ENCODE measurements around the gene DNAJA3.

The DNAJA3 gene

DNA sequence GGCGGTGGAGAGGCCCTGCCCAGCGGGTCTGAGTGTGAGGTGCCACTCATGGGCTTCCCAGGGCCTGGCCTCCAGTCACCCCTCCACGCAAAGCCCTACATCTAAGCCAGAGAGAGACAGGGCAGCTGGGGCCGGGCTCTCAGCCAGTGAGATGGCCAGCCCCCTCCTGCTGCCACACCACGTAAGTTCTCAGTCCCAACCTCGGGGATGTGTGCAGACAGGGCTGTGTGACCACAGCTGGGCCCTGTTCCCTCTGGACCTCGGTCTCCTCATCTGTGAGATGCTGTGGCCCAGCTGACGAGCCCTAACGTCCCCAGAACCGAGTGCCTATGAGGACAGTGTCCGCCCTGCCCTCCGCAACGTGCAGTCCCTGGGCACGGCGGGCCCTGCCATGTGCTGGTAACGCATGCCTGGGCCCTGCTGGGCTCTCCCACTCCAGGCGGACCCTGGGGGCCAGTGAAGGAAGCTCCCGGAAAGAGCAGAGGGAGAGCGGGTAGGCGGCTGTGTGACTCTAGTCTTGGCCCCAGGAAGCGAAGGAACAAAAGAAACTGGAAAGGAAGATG lies 42.8 kb upstream of the DNAJA3 start:
- no peak overlapping the region for H3K4me3 ChIP-seq (ENCODE audit: low read depth in 1 of 2, low read length in 2 of 2)
- peaks cover 5% of the 10 kb centered on the region for H3K36me3 ChIP-seq (ENCODE audit: insufficient read depth, low read length)
- no peak overlapping the region for H3K27ac ChIP-seq (ENCODE audit: low read depth, low read length)
- no peak overlapping the region for H3K9ac ChIP-seq (ENCODE audit: low read length)
- peaks cover 8% of the 10 kb centered on the region for H3K4me1 ChIP-seq (ENCODE audit: insufficient read depth, low read length)
- H3K27me3 ChIP-seq (ENCODE audit: control insufficient read depth in 1 of 2, insufficient read depth in 2 of 2, low read length in 2 of 2), result no peaks in the 10 kb centered on the region
- no peaks in the 10 kb centered on the region for H3K9me3 ChIP-seq (ENCODE audit: low read length)

DNA sequence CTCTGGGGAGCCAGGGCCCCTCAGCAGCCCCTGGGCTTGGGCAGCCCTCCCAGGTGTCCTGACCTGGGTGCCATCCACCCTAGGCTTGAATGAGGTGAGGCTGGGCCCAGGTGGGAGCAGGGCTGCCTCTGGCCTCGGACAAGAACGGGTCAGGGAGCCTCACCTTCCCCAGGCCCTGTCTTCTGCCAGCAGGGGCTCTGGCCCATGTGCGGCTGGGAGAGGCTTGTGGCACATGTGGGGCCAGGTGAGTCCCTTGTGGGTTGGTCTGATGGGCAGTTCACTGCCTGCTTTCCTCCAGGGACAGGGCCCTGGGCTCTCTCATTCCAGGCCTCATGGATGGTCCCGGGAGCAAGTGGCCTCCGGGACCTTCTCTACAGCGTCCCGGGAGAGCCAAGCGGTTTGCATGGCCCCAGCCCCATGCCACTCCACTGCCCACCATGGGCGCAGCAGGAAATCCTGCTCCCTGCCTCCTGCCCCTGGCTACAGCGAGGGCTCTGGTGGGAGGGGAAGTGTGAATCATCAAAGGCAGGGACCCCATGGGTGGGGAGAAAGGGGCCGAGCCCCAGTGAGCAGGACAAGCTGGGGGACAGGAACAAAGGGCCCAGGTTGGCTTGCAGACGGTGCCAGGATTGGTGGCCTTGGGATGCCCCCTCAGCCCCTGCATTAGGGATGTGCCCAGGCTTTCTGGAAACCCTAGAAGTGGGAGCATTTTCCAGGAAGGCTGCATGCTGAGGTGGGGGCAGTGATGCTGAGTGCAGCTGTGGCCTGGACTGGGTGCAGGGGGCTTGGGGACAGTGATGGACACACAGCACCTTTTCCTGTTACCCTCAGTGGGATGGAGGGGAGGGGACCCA lies 41.9 kb upstream of the DNAJA3 start:
- H3K4me3 ChIP-seq (ENCODE audit: low read depth in 1 of 2, low read length in 2 of 2), result no peak overlapping the region
- no peak overlapping the region for H3K9ac ChIP-seq (ENCODE audit: low read length)
- H3K4me1 ChIP-seq (ENCODE audit: insufficient read depth, low read length), result peaks cover 8% of the 10 kb centered on the region
- H3K9me3 ChIP-seq (ENCODE audit: low read length), result no peaks in the 10 kb centered on the region
- peaks cover 5% of the 10 kb centered on the region for H3K36me3 ChIP-seq (ENCODE audit: insufficient read depth, low read length)
- H3K27ac ChIP-seq (ENCODE audit: low read depth, low read length), result no peak overlapping the region
- H3K27me3 ChIP-seq (ENCODE audit: control insufficient read depth in 1 of 2, insufficient read depth in 2 of 2, low read length in 2 of 2), result no peaks in the 10 kb centered on the region

DNA sequence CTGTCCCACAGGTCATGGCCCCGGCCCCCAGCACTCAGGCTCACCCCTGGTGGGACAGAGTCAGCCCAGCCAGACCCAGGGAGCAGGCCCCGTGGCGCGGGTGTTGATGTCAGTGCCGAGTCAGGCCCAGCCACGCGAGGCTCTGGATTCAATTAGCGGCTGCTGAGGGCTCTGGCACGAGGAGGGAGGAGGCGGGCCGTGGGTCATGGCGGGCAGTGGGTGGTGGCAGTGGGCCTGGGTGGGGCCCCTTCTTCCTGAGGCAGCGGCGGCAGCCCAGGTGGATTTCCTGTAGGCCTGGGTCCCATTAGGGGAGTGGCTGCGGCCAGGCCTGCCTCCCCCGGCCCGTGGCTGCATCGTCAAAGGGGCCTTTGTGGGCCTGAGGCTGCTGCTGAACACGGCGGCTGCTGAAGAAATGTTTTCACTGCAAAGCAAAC lies 41.1 kb upstream of the DNAJA3 start:
- no peaks in the 10 kb centered on the region for H3K27me3 ChIP-seq (ENCODE audit: control insufficient read depth in 1 of 2, insufficient read depth in 2 of 2, low read length in 2 of 2)
- no peak overlapping the region for H3K9ac ChIP-seq (ENCODE audit: low read length)
- H3K27ac ChIP-seq (ENCODE audit: low read depth, low read length), result no peak overlapping the region
- H3K4me1 ChIP-seq (ENCODE audit: insufficient read depth, low read length), result peaks cover 8% of the 10 kb centered on the region
- peaks cover 5% of the 10 kb centered on the region for H3K36me3 ChIP-seq (ENCODE audit: insufficient read depth, low read length)
- no peak overlapping the region for H3K4me3 ChIP-seq (ENCODE audit: low read depth in 1 of 2, low read length in 2 of 2)
- no peaks in the 10 kb centered on the region for H3K9me3 ChIP-seq (ENCODE audit: low read length)

DNA sequence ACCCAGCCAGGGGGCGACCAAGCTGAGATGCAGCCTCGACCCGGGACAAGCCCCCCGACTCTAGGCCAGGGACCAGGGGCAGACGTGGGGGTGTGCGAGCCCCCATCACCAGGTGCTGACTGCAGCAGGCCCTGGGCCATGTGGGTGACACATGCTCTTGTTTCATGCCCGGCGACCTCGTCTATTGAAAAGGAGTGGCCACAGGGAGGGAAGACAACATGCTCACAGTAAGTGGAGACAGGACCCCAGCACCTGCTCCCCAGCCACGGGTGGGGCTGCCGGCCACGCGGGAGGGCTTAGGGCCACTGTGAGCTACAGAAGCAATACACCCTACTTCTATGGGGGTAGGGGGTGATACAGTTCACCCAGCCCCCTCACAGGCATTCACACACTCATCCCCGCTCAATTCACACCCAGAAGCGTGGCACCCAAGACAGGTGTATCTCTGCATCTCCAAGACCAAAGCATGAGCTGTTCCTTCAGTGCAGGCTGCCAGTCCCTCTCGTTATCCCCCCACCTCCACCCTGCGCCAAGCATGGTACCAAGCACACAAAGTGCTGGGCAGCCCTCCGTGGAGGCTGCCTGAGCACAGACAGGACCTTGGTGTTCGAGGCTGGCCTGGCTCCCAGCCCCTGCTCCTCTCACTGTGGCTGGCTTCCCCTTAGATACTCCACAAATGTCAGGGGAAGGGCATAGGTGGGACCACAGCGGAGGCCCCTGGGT lies 40.4 kb upstream of the DNAJA3 start:
- Histone ChIP-seq H3K27ac (ENCODE audit: low read depth, low read length) (no peak overlapping the region), H3K9me3 (ENCODE audit: low read length) (no peaks in the 10 kb centered on the region), H3K4me3 (ENCODE audit: low read depth in 1 of 2, low read length in 2 of 2) (no peak overlapping the region), H3K27me3 (ENCODE audit: control insufficient read depth in 1 of 2, insufficient read depth in 2 of 2, low read length in 2 of 2) (no peaks in the 10 kb centered on the region), H3K4me1 (ENCODE audit: insufficient read depth, low read length) (peaks cover 5% of the 10 kb centered on the region), H3K9ac (ENCODE audit: low read length) (no peak overlapping the region), H3K36me3 (ENCODE audit: insufficient read depth, low read length) (peaks cover 5% of the 10 kb centered on the region)

DNA sequence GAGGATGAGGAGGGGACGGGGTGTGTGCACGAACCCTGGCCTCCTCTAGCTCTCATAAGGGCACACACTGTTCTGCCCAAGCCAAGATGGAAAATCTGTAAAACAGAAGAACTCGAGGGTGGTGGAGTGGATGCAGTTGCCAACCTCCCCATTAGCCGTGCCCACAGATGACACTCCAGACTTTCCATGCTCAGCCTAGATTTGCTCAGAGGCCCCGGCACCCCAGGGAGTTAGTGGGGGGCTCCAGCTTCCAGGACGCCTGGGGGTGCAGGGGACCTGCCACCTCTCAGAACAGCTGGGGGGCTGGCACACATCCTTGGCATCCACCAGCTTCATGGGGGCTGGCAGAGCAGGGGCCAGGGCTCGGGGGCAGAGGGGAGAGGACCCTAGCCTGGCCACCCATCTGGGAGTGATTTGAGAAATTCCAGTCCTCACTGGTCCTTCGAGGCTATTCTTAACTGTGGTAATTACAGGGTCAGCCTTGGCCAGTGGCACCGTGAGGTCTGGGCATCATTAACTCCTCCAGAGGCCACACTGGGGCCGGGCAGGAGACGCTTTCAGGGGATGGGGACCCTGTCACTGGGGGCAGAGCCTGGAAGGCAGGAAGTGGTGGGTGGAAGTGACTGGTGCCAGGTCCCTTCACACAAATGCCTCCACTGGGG lies 39.7 kb upstream of the DNAJA3 start:
- peaks cover 5% of the 10 kb centered on the region for H3K36me3 ChIP-seq (ENCODE audit: insufficient read depth, low read length)
- no peak overlapping the region for H3K4me3 ChIP-seq (ENCODE audit: low read depth in 1 of 2, low read length in 2 of 2)
- no peak overlapping the region for H3K27ac ChIP-seq (ENCODE audit: low read depth, low read length)
- no peak overlapping the region for H3K9ac ChIP-seq (ENCODE audit: low read length)
- no peaks in the 10 kb centered on the region for H3K9me3 ChIP-seq (ENCODE audit: low read length)
- no peaks in the 10 kb centered on the region for H3K27me3 ChIP-seq (ENCODE audit: control insufficient read depth in 1 of 2, insufficient read depth in 2 of 2, low read length in 2 of 2)
- no peaks in the 10 kb centered on the region for H3K4me1 ChIP-seq (ENCODE audit: insufficient read depth, low read length)

DNA sequence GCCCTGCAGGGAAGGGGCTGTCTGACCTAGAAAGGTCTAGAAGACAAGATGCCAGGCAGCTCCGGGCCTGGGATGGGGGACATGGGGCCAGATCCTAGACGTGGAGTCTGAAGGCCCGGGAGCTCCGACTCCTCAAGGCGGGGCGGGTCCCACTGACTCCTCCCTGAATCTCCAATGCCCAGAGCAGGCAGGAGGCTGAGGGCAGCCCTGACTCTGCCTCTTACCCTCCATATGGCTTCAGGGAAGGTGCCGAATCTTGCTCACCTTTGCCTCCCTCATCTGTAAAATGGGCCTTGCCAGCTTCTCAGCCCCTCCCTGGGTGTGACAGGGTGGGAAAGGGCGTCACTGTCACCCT lies 39.2 kb upstream of the DNAJA3 start:
- H3K27me3 ChIP-seq (ENCODE audit: control insufficient read depth in 1 of 2, insufficient read depth in 2 of 2, low read length in 2 of 2), result no peaks in the 10 kb centered on the region
- H3K4me1 ChIP-seq (ENCODE audit: insufficient read depth, low read length), result no peaks in the 10 kb centered on the region
- H3K9ac ChIP-seq (ENCODE audit: low read length), result no peak overlapping the region
- H3K9me3 ChIP-seq (ENCODE audit: low read length), result no peaks in the 10 kb centered on the region
- peaks cover 5% of the 10 kb centered on the region for H3K36me3 ChIP-seq (ENCODE audit: insufficient read depth, low read length)
- H3K4me3 ChIP-seq (ENCODE audit: low read depth in 1 of 2, low read length in 2 of 2), result no peak overlapping the region
- no peak overlapping the region for H3K27ac ChIP-seq (ENCODE audit: low read depth, low read length)

DNA sequence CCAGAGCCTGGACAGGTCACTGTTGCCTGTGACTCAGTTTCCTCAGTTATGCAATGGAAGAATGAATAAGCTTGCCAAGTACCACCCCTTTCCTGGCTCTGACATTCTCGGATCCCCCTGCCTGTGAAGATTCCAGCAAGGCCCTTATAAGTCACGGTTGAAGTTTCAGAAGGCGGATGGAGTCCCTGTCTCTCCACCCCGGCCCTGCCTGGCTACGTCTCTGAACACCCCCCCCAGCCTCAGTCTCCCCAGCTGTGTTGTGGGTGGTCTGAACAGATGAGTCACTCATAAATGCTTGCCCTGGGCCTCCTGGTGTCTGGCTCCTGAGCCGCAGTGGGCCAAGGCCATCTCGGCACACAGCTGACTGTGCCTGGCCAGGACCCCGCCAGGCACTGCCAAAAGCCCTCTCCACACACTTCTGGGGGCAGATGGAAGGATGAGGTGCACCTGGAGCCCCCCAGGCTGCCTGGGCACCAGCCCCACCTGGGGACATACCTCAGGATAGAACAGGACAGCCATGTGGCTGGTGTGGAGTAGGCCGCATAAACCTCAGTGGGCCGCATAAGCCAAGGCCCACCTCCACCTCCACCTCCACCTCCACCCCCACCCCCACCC lies 38.6 kb upstream of the DNAJA3 start:
- Histone ChIP-seq H3K4me3 (ENCODE audit: low read depth in 1 of 2, low read length in 2 of 2) (no peak overlapping the region), H3K27me3 (ENCODE audit: control insufficient read depth in 1 of 2, insufficient read depth in 2 of 2, low read length in 2 of 2) (no peaks in the 10 kb centered on the region), H3K9me3 (ENCODE audit: low read length) (no peaks in the 10 kb centered on the region), H3K9ac (ENCODE audit: low read length) (no peak overlapping the region), H3K27ac (ENCODE audit: low read depth, low read length) (no peak overlapping the region), H3K36me3 (ENCODE audit: insufficient read depth, low read length) (peaks cover 5% of the 10 kb centered on the region), H3K4me1 (ENCODE audit: insufficient read depth, low read length) (peaks cover under 1% of the 10 kb centered on the region)

DNA sequence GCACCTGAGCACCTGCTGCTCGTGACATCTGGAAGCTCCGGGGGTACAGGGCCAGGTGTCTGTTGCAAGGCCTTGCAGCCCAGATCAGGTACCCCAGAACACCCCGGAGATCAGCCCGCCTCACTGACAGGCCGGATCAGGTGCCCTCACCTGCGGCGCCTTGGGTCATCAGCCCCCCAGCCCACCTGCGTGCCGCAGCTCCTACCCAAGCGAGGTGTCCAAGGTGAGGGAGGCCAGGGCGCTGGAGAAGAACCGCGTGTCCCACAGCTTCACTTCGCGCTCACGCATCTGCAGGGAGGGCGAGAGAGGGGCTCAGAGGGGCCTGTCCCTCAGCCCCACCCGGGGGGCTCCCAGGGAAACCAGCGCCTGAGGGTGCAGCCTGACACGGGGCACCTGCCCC lies 37.9 kb upstream of the DNAJA3 start:
- Histone ChIP-seq H3K4me3 (ENCODE audit: low read depth in 1 of 2, low read length in 2 of 2) (no peak overlapping the region), H3K9me3 (ENCODE audit: low read length) (no peaks in the 10 kb centered on the region), H3K9ac (ENCODE audit: low read length) (no peak overlapping the region), H3K27me3 (ENCODE audit: control insufficient read depth in 1 of 2, insufficient read depth in 2 of 2, low read length in 2 of 2) (no peaks in the 10 kb centered on the region), H3K4me1 (ENCODE audit: insufficient read depth, low read length) (peaks cover 8% of the 10 kb centered on the region), H3K27ac (ENCODE audit: low read depth, low read length) (no peak overlapping the region), H3K36me3 (ENCODE audit: insufficient read depth, low read length) (peaks cover 5% of the 10 kb centered on the region)

DNA sequence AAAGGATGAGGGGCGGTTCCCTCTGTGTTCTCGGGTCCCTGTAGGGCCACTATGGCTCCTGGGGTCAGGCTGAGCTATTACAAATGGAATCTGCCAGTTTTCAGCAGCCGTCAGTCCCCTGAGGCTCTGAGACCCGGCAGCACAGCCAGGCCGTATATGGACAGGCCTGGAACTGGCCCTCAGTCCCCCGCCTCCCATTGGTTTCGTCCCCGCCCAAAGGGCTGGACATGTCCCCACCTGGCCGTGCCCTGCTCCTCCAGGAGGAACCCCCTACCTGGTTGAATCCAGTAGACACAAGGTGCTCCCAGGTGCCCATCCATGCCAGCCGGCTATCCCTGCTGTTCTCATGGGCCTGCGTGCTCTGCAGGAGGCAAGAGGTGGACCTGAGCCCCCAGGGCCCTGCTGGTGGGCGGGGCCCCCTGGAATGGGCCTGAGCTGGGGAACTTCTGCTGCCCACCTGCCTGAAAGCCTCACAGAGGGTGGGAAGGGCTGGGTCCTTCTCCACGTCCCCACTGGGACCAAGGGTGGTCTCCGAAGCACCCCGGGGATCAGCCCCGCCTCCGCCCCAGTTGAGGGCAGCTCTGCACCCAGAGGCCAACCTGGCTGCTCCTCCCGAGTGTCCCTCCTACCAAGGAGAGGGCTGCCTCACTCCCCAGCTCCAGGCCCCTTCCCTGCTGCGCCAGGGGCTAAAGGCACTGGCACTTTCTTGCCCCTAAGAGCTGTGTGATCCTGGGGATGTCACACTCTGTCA lies 37.2 kb upstream of the DNAJA3 start:
- no peaks in the 10 kb centered on the region for H3K9me3 ChIP-seq (ENCODE audit: low read length)
- H3K27me3 ChIP-seq (ENCODE audit: control insufficient read depth in 1 of 2, insufficient read depth in 2 of 2, low read length in 2 of 2), result no peaks in the 10 kb centered on the region
- peaks cover 15% of the 10 kb centered on the region for H3K4me1 ChIP-seq (ENCODE audit: insufficient read depth, low read length)
- H3K36me3 ChIP-seq (ENCODE audit: insufficient read depth, low read length), result peaks cover 5% of the 10 kb centered on the region
- H3K9ac ChIP-seq (ENCODE audit: low read length), result no peak overlapping the region
- H3K27ac ChIP-seq (ENCODE audit: low read depth, low read length), result no peak overlapping the region
- no peak overlapping the region for H3K4me3 ChIP-seq (ENCODE audit: low read depth in 1 of 2, low read length in 2 of 2)

DNA sequence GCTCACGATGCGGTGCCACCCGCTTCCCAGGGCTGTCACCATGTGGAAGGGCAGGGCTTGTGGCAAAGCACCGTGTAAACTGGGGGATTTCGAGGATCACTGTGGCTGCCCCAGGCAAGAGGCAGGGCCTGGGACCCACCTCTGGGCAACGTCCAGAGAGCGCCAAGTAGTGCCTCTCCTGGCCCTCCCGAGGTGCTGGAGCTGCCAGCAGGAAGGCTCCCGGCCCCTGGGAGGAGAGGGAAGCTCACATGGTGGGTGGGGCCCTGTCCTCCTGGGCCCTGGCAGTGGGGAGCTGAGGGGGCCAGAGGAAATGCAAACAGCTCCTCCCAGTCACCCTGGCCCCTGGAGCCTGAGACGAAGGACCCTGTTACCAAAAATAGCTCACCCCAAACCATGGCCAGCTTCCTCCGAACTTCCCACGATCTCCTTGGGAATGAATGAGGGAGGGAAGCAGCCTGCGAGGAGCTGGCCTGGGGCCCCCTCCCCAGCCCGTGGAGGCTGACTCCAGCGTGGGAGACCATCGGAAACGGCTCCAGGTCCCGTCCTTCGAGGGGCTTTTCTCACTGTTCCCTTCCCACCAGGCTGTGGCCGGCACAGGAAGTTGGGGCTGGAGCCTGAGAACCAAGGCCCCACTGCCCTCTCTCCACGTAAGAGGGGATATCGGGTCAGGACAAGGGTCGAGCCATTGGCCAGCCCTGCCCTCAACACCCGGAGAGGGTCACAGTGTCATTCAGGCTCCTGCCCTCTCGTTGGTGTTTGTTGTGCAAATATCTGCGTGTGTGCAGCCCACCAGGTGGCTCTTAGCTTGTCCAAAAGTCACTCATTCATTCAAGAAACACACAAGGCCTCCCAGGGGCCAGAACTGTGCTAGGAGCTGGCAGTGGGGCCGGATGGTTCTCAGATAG lies 36.4 kb upstream of the DNAJA3 start:
- Histone ChIP-seq H3K36me3 (ENCODE audit: insufficient read depth, low read length) (peaks cover under 1% of the 10 kb centered on the region), H3K9me3 (ENCODE audit: low read length) (no peaks in the 10 kb centered on the region), H3K4me1 (ENCODE audit: insufficient read depth, low read length) (peaks cover 15% of the 10 kb centered on the region), H3K9ac (ENCODE audit: low read length) (no peak overlapping the region), H3K4me3 (ENCODE audit: low read depth in 1 of 2, low read length in 2 of 2) (no peak overlapping the region), H3K27ac (ENCODE audit: low read depth, low read length) (no peak overlapping the region), H3K27me3 (ENCODE audit: control insufficient read depth in 1 of 2, insufficient read depth in 2 of 2, low read length in 2 of 2) (no peaks in the 10 kb centered on the region)

All from muscle layer of colon (tissue), 2 donors.